Endothelial cell of umbilical vein (primary cell): ENCODE data around the gene THSD4. TPM values are rescaled to one million over a fixed set of nuclear protein-coding genes. Genes with fewer than 3 reads are reported as not detected.

Experiments
- BruUV-seq: library from RNA; stranded (reverse); fragments of 400-500 nt; replicated peaks from 2 replicates; lab custom pipeline; 2021; lab: Mats Ljungman, UMichigan
- CTCF ChIA-PET: fragments of 300-600, 350-600 bp; sonication (Branson Sonifier 250); formaldehyde crosslinking; loops from one replicate; lab custom pipeline; 2021; ENCODE audit warnings: antibody characterized with exemption, inconsistent platforms; lab: Charles Lee
- POLR2A ChIA-PET: fragments of 300-600, 350-600 bp; sonication (Branson Sonifier 250); formaldehyde crosslinking; loops from one replicate; lab custom pipeline; 2021; ENCODE audit warnings: antibody characterized with exemption, inconsistent platforms; lab: Charles Lee
- DNase-seq: peaks from one replicate; pipeline ENCODE4 v3.0.0-alpha.2; 2011; ENCODE audit warnings: low read depth, low spot score
- FAIRE-seq: peaks from 2 replicates; lab custom pipeline; 2011; peaks lifted over from hg19 to GRCh38; lab: Jason Lieb, UNC
- H2AFZ ChIP-seq: 2 replicates; pipeline ENCODE4 v1.6.0; 2012; ENCODE audit warnings: low read depth, low read length, control low read depth, inconsistent platforms
- H3K27ac ChIP-seq: 2 replicates; pipeline ENCODE4 v1.5.1; 2011; ENCODE audit warnings: low read depth, mild to moderate bottlenecking, control low read depth, low read length, moderate library complexity; ENCODE audit not compliant: insufficient read depth
- H3K27me3 ChIP-seq, 2 experiments: 2 replicates each; pipeline versions ENCODE4 v1.6.0 to v1.6.1; 2011; ENCODE audit warnings: low read length in 2 of 2, mixed read lengths in 1 of 2; ENCODE audit not compliant: control insufficient read depth in 2 of 2, insufficient read depth in 2 of 2
- H3K36me3 ChIP-seq, 2 experiments: 2 replicates in 1 of 2; 3 replicates in 1 of 2; pipeline ENCODE4 v1.5.1; 2011; ENCODE audit warnings: low read length in 2 of 2, mild to moderate bottlenecking in 1 of 2, moderate library complexity in 1 of 2; ENCODE audit not compliant: control insufficient read depth in 2 of 2, insufficient read depth in 2 of 2; ENCODE audit errors: extremely low read depth in 1 of 2
- H3K4me1 ChIP-seq: 3 replicates; pipeline ENCODE4 v1.5.1; 2011; ENCODE audit warnings: mild to moderate bottlenecking, low read length; ENCODE audit not compliant: control insufficient read depth, insufficient read depth; ENCODE audit errors: extremely low read depth
- H3K4me2 ChIP-seq: 2 replicates; pipeline ENCODE4 v1.6.1; 2011; ENCODE audit warnings: low read length, control low read depth, mixed read lengths; ENCODE audit not compliant: insufficient read depth
- H3K4me3 ChIP-seq, 3 experiments: fragments of 200-600 bp in 1 of 3; sonication (generic), shearing (Covaris generic) in 1 of 3; replicated peaks in 1 of 3; 2 replicates each; pipeline ENCODE4 v1.5.1; 2011 to 2016; ENCODE audit warnings: control low read depth in 3 of 3, low read length in 3 of 3, mild to moderate bottlenecking in 2 of 3, inconsistent platforms in 1 of 3, low read depth in 1 of 3, moderate library complexity in 1 of 3; ENCODE audit not compliant: insufficient read depth in 1 of 3
- H3K79me2 ChIP-seq: 2 replicates; pipeline ENCODE4 v1.6.0; 2012; ENCODE audit warnings: low read length, inconsistent platforms; ENCODE audit not compliant: control insufficient read depth, insufficient read depth
- H3K9ac ChIP-seq: replicated peaks from 2 replicates; pipeline ENCODE3; 2011; ENCODE audit warnings: low read length, control low read depth; ENCODE audit not compliant: insufficient read depth; ENCODE audit errors: extremely low read depth
- H3K9me1 ChIP-seq: replicated peaks from 3 replicates; pipeline ENCODE4 v1.6.0; 2011; ENCODE audit warnings: mild to moderate bottlenecking, low read length; ENCODE audit not compliant: control insufficient read depth, insufficient read depth; ENCODE audit errors: extremely low read depth
- H3K9me3 ChIP-seq: replicated peaks from 2 replicates; pipeline ENCODE4 v1.5.1; 2012; ENCODE audit warnings: low read length, inconsistent platforms; ENCODE audit not compliant: control insufficient read depth, insufficient read depth
- H4K20me1 ChIP-seq: replicated peaks from 2 replicates; pipeline ENCODE3; 2011; ENCODE audit warnings: mild to moderate bottlenecking, low read length; ENCODE audit not compliant: control insufficient read depth, insufficient read depth; ENCODE audit errors: extremely low read depth
- EZH2 ChIP-seq: IDR thresholded peaks from 2 replicates; pipeline ENCODE4 v1.6.1; 2012; ENCODE audit warnings: borderline replicate concordance, low read depth, mild to moderate bottlenecking, moderate library complexity, low read length, inconsistent platforms; ENCODE audit not compliant: severe bottlenecking
- FOS ChIP-seq: IDR thresholded peaks from 2 replicates; pipeline ENCODE4 v1.6.1; 2011; ENCODE audit warnings: mild to moderate bottlenecking, low read length, moderate library complexity, borderline replicate concordance; ENCODE audit not compliant: insufficient read depth
- GATA2 ChIP-seq: IDR thresholded peaks from 2 replicates; pipeline ENCODE4 v1.7.0; 2011; ENCODE audit warnings: low read depth, mild to moderate bottlenecking, moderate library complexity, mixed read lengths, low read length; ENCODE audit not compliant: insufficient read length, insufficient read depth
- JUN ChIP-seq: IDR thresholded peaks from 2 replicates; pipeline ENCODE4 v1.6.1; 2011; ENCODE audit warnings: borderline replicate concordance, low read depth; ENCODE audit not compliant: insufficient read length, insufficient read depth
- MYC ChIP-seq: IDR thresholded peaks from one replicate; pipeline ENCODE4 v1.6.1; 2011; ENCODE audit warnings: mild to moderate bottlenecking, low read depth, low read length
- POLR2A ChIP-seq: IDR thresholded peaks from 2 replicates; pipeline ENCODE4 v1.6.1; 2012; ENCODE audit warnings: low read depth, mild to moderate bottlenecking, control low read depth, low read length
- POLR2AphosphoS5 ChIP-seq: IDR thresholded peaks from 2 replicates; pipeline ENCODE4 v1.6.1; 2012; ENCODE audit warnings: low read depth, mild to moderate bottlenecking, control low read depth, low read length, moderate library complexity; ENCODE audit not compliant: insufficient read depth
- dilution Hi-C: fragments of 300-500 bp; cut with MboI; formaldehyde crosslinking; loops from one replicate; pipeline ENCODE4 v1.15.0; 2019; ENCODE audit warnings: low sequenced_read_pairs; ENCODE audit not compliant: extremely low pct_ligation_motif_present
- intact Hi-C: fragments of 100-400 bp; cut with micrococcal nuclease; formaldehyde crosslinking; loops from one replicate; pipeline ENCODE4 v1.10.0; 2022
- polyA plus RNA-seq, 4 experiments: library from polyadenylated mRNA; depleted of rRNA in 3 of 4; stranded (reverse) in 3 of 4; unstranded in 1 of 4; fragments of >200 nt; gene quantifications; 2 replicates each; pipeline versions ENCODE4 v1.2.1 to v1.2.3, GENCODE V29; 2011 to 2012; ENCODE audit warnings: missing spikeins in 1 of 4
- total RNA-seq: library from RNA; stranded (reverse); gene quantifications from 2 replicates; pipeline ENCODE4 v1.2.3, GENCODE V29; 2021
- TF ChIP-seq, protein P1 (sequence below): IDR thresholded peaks from 2 replicates; pipeline ENCODE4 v1.6.1; 2011; ENCODE audit not compliant: insufficient read depth, insufficient read length
- TF ChIP-seq, protein P2 (sequence below), 2 donors: IDR thresholded peaks; 1 replicate in 1 of 2; 2 replicates in 1 of 2; pipeline ENCODE4 v1.5.1; 2011; ENCODE audit warnings: low read length in 2 of 2, mild to moderate bottlenecking in 2 of 2, moderate library complexity in 2 of 2, control low read depth in 1 of 2, inconsistent platforms in 1 of 2, low read depth in 1 of 2; ENCODE audit not compliant: insufficient read depth in 1 of 2; ENCODE audit errors: extremely low read depth in 1 of 2

The THSD4 gene
- total and polyA plus RNA-seq, 2 donors (not counting 3 experiments of a cell fraction or from before 2014, with no cell fraction given) = 9.9 to 25.4 TPM

- Histone ChIP-seq H3K4me1 (peaks cover 11% of the 10 kb centered on the region), H3K9me3 (no peaks in the 10 kb centered on the region), H3K9ac (no peak overlapping the region), H3K27ac (no peak overlapping the region), H4K20me1 (no peaks in the 10 kb centered on the region), H3K9me1 (no peaks in the 10 kb centered on the region), H3K36me3 (no peaks in the 10 kb centered on the region), H3K79me2 (no peaks in the 10 kb centered on the region), H2AFZ (no peak overlapping the region), H3K4me3 (no peak overlapping the region), H3K27me3 (no peaks in the 10 kb centered on the region), H3K4me2 (no peak overlapping the region)
- no peak for DNase-seq
- TF ChIP-seq POLR2AphosphoS5 = no peak
- TF ChIP-seq GATA2 = no peak
- TF ChIP-seq, protein P1, sequence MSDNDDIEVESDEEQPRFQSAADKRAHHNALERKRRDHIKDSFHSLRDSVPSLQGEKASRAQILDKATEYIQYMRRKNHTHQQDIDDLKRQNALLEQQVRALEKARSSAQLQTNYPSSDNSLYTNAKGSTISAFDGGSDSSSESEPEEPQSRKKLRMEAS = no peak
- TF ChIP-seq FOS = no peak
- TF ChIP-seq, protein P2, sequence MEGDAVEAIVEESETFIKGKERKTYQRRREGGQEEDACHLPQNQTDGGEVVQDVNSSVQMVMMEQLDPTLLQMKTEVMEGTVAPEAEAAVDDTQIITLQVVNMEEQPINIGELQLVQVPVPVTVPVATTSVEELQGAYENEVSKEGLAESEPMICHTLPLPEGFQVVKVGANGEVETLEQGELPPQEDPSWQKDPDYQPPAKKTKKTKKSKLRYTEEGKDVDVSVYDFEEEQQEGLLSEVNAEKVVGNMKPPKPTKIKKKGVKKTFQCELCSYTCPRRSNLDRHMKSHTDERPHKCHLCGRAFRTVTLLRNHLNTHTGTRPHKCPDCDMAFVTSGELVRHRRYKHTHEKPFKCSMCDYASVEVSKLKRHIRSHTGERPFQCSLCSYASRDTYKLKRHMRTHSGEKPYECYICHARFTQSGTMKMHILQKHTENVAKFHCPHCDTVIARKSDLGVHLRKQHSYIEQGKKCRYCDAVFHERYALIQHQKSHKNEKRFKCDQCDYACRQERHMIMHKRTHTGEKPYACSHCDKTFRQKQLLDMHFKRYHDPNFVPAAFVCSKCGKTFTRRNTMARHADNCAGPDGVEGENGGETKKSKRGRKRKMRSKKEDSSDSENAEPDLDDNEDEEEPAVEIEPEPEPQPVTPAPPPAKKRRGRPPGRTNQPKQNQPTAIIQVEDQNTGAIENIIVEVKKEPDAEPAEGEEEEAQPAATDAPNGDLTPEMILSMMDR (IDR thresholded peaks at IDR 0.05; ENCODE audit: extremely low read depth in 1 of 2, insufficient read depth in 1 of 2, low read depth in 1 of 2, low read length in 2 of 2) = no peak
- TF ChIP-seq JUN = no peak
- no peak for TF ChIP-seq POLR2A
- no peak for TF ChIP-seq MYC
- TF ChIP-seq EZH2 = no peak
- dilution Hi-C loops (no loop called here), intact Hi-C loops (no loop called here)
- no peak for FAIRE-seq
- POLR2A ChIA-PET = no interaction called here
- no TSS peak for BruUV-seq
- CTCF ChIA-PET = no interaction called here
These were observed 208.3 kb downstream of the THSD4 start for GRCh38 chr15:71323584-71323983.
